ENCODE data around the gene EIF5AL1.

EIF5AL1 gene

GRCh38 chr10:79490400-79491142 lies 21.8 kb upstream of the EIF5AL1 start:
- H2AFZ ChIP-seq (ENCODE audit: low read depth, low read length, severe bottlenecking): no peak overlapping the region
- H3K4me2 ChIP-seq (ENCODE audit: low read depth, low read length, poor library complexity, severe bottlenecking): no peak overlapping the region
- H4K20me1 ChIP-seq (ENCODE audit: low read depth, low read length): no peaks in the 10 kb centered on the region
- H3K9me3 ChIP-seq (ENCODE audit: insufficient read depth, low read length): no peaks in the 10 kb centered on the region
- no peaks in the 10 kb centered on the region for H3K27me3 ChIP-seq (ENCODE audit: low read length)
- H3K36me3 ChIP-seq (ENCODE audit: low read length): no peaks in the 10 kb centered on the region
- no peak for TF ChIP-seq EZH2phosphoT487 (conservative IDR thresholded peaks at IDR 0.05; ENCODE audit: low read length)
- TF ChIP-seq CTCF (IDR thresholded peaks at IDR 0.05; ENCODE audit: insufficient read depth, low read length, poor library complexity, severe bottlenecking): no peak
- H3K9me2 ChIP-seq (replicated peaks; ENCODE audit: insufficient read depth, low read length): no peaks in the 10 kb centered on the region
- no peak overlapping the region for H3K4me3 ChIP-seq (ENCODE audit: insufficient read depth, low read length, poor library complexity, severe bottlenecking)
- H3F3A ChIP-seq (ENCODE audit: insufficient read depth): no peaks in the 10 kb centered on the region
- no peak overlapping the region for H3K27ac ChIP-seq (ENCODE audit: low read depth, low read length)
- H3K9ac ChIP-seq (ENCODE audit: low read length): no peak overlapping the region
- no peaks in the 10 kb centered on the region for H3K79me2 ChIP-seq (ENCODE audit: insufficient read depth, low read length)

GRCh38 chr10:79491143-79491835 lies 21.0 kb upstream of the EIF5AL1 start:
- Histone ChIP-seq H3K79me2 (ENCODE audit: insufficient read depth, low read length) (no peaks in the 10 kb centered on the region), H3K9me2 (replicated peaks; ENCODE audit: insufficient read depth, low read length) (no peaks in the 10 kb centered on the region), H3K4me3 (ENCODE audit: insufficient read depth, low read length, poor library complexity, severe bottlenecking) (no peak overlapping the region), H3K27ac (ENCODE audit: low read depth, low read length) (no peak overlapping the region), H4K20me1 (ENCODE audit: low read depth, low read length) (no peaks in the 10 kb centered on the region), H3K27me3 (ENCODE audit: low read length) (no peaks in the 10 kb centered on the region), H3F3A (ENCODE audit: insufficient read depth) (no peaks in the 10 kb centered on the region), H3K9ac (ENCODE audit: low read length) (no peak overlapping the region), H3K4me2 (ENCODE audit: low read depth, low read length, poor library complexity, severe bottlenecking) (no peak overlapping the region), H2AFZ (ENCODE audit: low read depth, low read length, severe bottlenecking) (no peak overlapping the region), H3K36me3 (ENCODE audit: low read length) (no peaks in the 10 kb centered on the region), H3K9me3 (ENCODE audit: insufficient read depth, low read length) (no peaks in the 10 kb centered on the region)
- TF ChIP-seq EZH2phosphoT487 (conservative IDR thresholded peaks at IDR 0.05; ENCODE audit: low read length) (no peak), CTCF (IDR thresholded peaks at IDR 0.05; ENCODE audit: insufficient read depth, low read length, poor library complexity, severe bottlenecking) (no peak)

- H3K36me3 ChIP-seq (ENCODE audit: low read length): no peaks in the 10 kb centered on the region
- H4K20me1 ChIP-seq (ENCODE audit: low read depth, low read length): no peaks in the 10 kb centered on the region
- H3K4me2 ChIP-seq (ENCODE audit: low read depth, low read length, poor library complexity, severe bottlenecking): no peak overlapping the region
- no peak overlapping the region for H3K4me3 ChIP-seq (ENCODE audit: insufficient read depth, low read length, poor library complexity, severe bottlenecking)
- no peaks in the 10 kb centered on the region for H3F3A ChIP-seq (ENCODE audit: insufficient read depth)
- H2AFZ ChIP-seq (ENCODE audit: low read depth, low read length, severe bottlenecking): no peak overlapping the region
- no peak for TF ChIP-seq EZH2phosphoT487 (conservative IDR thresholded peaks at IDR 0.05; ENCODE audit: low read length)
- no peak for TF ChIP-seq CTCF (IDR thresholded peaks at IDR 0.05; ENCODE audit: insufficient read depth, low read length, poor library complexity, severe bottlenecking)
- H3K79me2 ChIP-seq (ENCODE audit: insufficient read depth, low read length): no peaks in the 10 kb centered on the region
- no peaks in the 10 kb centered on the region for H3K27me3 ChIP-seq (ENCODE audit: low read length)
- H3K9me2 ChIP-seq (replicated peaks; ENCODE audit: insufficient read depth, low read length): no peaks in the 10 kb centered on the region
- H3K9me3 ChIP-seq (ENCODE audit: insufficient read depth, low read length): no peaks in the 10 kb centered on the region
- no peak overlapping the region for H3K9ac ChIP-seq (ENCODE audit: low read length)
- no peak overlapping the region for H3K27ac ChIP-seq (ENCODE audit: low read depth, low read length)
These were observed 20.1 kb upstream of the EIF5AL1 start for GRCh38 chr10:79492256-79492655.

Data from SU-DHL-6 (cell line).